ENCODE measurements around the gene ZNF692.
A peak's percentile ranks its signal among the peaks of the same experiment; 100 is the strongest.

ZNF692 gene

DNA sequence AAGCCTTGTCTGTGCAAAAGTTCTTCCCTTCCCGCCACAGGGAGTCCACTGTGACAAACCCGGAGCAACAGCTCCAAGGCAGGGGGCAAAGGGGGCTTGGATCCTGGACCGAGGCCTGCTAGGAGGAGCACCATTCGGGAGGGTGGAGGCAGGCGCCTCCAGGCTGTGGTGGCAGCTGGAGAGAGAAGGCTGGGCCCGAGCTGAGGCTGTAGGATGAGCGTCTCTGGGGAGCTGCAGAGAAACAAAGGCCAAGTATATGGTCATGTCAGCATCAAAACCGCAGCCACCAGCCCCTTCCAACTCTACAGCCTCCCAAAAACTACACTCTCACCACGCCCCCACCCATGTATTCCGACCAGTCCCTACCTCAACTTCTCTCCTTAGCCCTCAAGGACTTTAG, 33.7 kb downstream of the ZNF692 start:
- no peak for DNase-seq (ENCODE audit: low read depth)
- TF ChIP-seq, protein P1, sequence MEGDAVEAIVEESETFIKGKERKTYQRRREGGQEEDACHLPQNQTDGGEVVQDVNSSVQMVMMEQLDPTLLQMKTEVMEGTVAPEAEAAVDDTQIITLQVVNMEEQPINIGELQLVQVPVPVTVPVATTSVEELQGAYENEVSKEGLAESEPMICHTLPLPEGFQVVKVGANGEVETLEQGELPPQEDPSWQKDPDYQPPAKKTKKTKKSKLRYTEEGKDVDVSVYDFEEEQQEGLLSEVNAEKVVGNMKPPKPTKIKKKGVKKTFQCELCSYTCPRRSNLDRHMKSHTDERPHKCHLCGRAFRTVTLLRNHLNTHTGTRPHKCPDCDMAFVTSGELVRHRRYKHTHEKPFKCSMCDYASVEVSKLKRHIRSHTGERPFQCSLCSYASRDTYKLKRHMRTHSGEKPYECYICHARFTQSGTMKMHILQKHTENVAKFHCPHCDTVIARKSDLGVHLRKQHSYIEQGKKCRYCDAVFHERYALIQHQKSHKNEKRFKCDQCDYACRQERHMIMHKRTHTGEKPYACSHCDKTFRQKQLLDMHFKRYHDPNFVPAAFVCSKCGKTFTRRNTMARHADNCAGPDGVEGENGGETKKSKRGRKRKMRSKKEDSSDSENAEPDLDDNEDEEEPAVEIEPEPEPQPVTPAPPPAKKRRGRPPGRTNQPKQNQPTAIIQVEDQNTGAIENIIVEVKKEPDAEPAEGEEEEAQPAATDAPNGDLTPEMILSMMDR (IDR thresholded peaks at IDR 0.05; ENCODE audit: control insufficient read depth, extremely low read depth, insufficient read depth) = no peak
- peak overlapping the region; percentile 94 for H3K4me3 ChIP-seq (ENCODE audit: low read depth, low read length)

- peak overlapping the region; percentile 94 for H3K4me3 ChIP-seq (ENCODE audit: low read depth, low read length)
- TF ChIP-seq, protein P1 (IDR thresholded peaks at IDR 0.05; ENCODE audit: control insufficient read depth, extremely low read depth, insufficient read depth) = no peak
- DNase-seq (ENCODE audit: low read depth) = no peak
Measured at GRCh38 chr1:248824701-248825100, 34.2 kb downstream of the ZNF692 start.

GRCh38 chr1:248824301-248824700, 34.6 kb downstream of the ZNF692 start:
- DNase-seq (ENCODE audit: low read depth) = no peak
- H3K4me3 ChIP-seq (ENCODE audit: low read depth, low read length) = peak overlapping the region; percentile 94; the same call in 1 of the 2 replicates
- TF ChIP-seq, protein P1 (IDR thresholded peaks at IDR 0.05; ENCODE audit: control insufficient read depth, extremely low read depth, insufficient read depth) = no peak

DNA sequence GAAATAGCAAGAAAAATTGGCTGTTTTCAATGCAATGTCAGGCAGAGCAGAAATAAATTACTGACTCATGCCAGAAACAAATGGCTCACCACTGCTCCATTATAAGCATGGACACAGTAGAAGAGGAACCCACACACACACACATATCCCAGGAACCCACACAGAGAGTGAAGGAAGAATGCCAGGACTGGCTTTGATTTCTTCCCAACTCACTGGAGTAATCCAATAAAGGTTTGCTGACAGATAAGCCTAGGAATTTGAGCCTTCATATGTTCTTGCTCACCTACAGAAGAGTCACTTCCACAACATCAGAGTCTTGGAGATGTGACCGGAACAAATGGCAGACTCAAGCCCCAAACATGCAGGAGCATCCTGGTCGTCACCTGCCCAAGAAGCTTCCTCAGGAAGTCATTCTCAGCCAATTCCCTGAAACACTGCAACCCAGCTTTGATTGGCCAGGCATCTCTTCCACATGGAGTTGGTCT, 35.3 kb downstream of the ZNF692 start:
- no peak for DNase-seq (ENCODE audit: low read depth)
- TF ChIP-seq, protein P1 (IDR thresholded peaks at IDR 0.05; ENCODE audit: control insufficient read depth, extremely low read depth, insufficient read depth) = no peak
- H3K4me3 ChIP-seq (ENCODE audit: low read depth, low read length) = no peak overlapping the region

- no peak overlapping the region for H3K4me3 ChIP-seq (ENCODE audit: low read depth, low read length)
- TF ChIP-seq, protein P1 (IDR thresholded peaks at IDR 0.05; ENCODE audit: control insufficient read depth, extremely low read depth, insufficient read depth) = no peak
- DNase-seq (ENCODE audit: low read depth) = no peak
Measured at GRCh38 chr1:248822148-248823032, 36.5 kb downstream of the ZNF692 start.

DNA sequence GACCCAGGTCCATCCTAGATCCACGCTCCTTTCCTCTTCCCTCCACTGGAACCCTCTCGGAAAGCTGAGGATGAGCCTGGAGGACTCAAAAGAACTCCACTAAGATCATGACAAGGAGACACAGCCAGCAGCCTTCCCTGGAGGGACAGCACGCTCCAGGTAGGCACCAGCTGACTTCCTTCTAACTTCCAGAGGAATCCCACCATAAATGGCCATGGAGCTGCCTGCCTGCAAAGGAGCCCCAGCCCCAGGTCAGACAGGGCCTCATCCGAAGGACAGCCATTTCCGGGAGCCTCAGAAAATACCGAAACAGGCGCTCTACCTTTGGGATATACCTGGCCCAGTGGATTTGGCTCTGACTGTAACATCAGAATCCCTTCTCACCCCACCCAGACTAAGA, 37.2 kb downstream of the ZNF692 start:
- no peak overlapping the region for H3K4me3 ChIP-seq (ENCODE audit: low read depth, low read length)
- no peak for DNase-seq (ENCODE audit: low read depth)
- TF ChIP-seq, protein P1 (IDR thresholded peaks at IDR 0.05; ENCODE audit: control insufficient read depth, extremely low read depth, insufficient read depth) = no peak

Measured in LNCaP clone FGC (cell line).